ENCODE measurements around the gene VPS72. TPM values are rescaled to one million over a fixed set of nuclear protein-coding genes. Genes with fewer than 3 reads are reported as not detected.

The VPS72 gene
- total RNA-seq, 1 experiment from 2014 or later, result 103 TPM

DNA sequence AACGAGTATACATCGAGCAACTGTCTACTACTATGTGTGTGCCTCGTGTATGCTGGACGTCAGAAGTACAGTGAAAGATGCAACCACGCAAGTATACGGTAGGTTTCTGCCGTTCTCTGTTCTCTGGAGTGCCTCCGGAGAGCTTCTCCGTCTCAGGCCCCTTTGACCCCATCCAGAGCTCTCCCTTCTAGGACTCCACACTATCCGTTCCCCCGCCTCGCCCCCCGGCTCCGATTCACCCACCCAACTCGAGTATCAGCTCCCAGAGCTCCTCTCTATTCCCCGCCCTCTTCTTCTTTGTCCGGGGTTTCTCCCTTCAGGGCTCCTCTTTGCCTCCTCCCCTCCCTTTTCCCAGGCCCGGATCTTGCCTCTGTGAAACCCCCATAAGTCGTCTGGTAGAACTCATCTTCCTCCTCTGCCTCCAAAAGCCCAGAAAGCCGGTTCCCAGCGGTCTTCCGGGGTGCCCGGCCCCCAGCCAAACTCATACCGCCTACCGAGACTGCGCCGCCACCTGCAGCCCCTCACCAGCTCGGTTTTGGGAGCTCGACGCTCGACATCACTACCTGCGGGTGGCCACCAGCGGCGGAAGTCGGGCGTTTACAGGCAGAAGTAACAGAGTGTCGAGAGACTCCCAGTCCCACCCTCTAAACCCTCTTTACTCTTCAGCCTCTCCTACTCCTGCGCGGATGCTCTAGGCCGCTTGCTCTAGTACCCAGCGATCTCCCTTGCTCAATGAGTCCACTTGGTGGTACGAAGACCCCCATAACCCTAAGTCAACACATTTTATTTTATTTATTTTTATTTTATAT lies at the start of gene VPS72 (continued):
- TF ChIP-seq ZBTB21 (CRISPR knock-in tag; IDR thresholded peaks at IDR 0.05; ENCODE audit: borderline replicate concordance) (peak; percentile 38; the same call in 1 of the 2 replicates), ATF1 (CRISPR knock-in tag; IDR thresholded peaks at IDR 0.05) (no peak), GRHL2 (CRISPR knock-in tag; IDR thresholded peaks at IDR 0.05; ENCODE audit: insufficient replicate concordance, severe bottlenecking) (no peak)

DNA sequence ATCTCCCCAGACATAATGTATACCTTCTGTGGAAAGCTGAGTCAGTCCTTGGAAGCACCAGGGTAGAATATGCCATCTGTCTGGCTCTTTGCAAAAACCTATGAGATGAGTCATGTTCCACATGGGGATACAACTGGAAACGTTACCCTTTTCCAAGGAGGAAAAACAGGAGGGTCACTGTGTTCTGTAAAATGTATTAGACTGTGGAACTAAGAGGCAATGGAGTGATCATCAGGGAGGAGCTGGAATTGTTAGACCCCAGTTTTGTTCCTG lies 48.4 kb upstream of the VPS72 start:
- no peak for ATAC-seq
- TF ChIP-seq, protein P1, sequence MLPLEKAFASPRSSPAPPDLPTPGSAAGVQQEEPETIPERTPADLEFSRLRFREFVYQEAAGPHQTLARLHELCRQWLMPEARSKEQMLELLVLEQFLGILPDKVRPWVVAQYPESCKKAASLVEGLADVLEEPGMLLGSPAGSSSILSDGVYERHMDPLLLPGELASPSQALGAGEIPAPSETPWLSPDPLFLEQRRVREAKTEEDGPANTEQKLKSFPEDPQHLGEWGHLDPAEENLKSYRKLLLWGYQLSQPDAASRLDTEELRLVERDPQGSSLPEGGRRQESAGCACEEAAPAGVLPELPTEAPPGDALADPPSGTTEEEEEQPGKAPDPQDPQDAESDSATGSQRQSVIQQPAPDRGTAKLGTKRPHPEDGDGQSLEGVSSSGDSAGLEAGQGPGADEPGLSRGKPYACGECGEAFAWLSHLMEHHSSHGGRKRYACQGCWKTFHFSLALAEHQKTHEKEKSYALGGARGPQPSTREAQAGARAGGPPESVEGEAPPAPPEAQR (CRISPR knock-in tag; IDR thresholded peaks at IDR 0.05), result no peak
- TF ChIP-seq ZNF423 (CRISPR knock-in tag; IDR thresholded peaks at IDR 0.05), result no peak
- TF ChIP-seq, protein P2, sequence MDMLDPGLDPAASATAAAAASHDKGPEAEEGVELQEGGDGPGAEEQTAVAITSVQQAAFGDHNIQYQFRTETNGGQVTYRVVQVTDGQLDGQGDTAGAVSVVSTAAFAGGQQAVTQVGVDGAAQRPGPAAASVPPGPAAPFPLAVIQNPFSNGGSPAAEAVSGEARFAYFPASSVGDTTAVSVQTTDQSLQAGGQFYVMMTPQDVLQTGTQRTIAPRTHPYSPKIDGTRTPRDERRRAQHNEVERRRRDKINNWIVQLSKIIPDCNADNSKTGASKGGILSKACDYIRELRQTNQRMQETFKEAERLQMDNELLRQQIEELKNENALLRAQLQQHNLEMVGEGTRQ (CRISPR knock-in tag; IDR thresholded peaks at IDR 0.05), result no peak
- TF ChIP-seq, protein P3, sequence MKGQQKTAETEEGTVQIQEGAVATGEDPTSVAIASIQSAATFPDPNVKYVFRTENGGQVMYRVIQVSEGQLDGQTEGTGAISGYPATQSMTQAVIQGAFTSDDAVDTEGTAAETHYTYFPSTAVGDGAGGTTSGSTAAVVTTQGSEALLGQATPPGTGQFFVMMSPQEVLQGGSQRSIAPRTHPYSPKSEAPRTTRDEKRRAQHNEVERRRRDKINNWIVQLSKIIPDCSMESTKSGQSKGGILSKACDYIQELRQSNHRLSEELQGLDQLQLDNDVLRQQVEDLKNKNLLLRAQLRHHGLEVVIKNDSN (CRISPR knock-in tag; IDR thresholded peaks at IDR 0.05), result no peak
- TF ChIP-seq, protein P4, sequence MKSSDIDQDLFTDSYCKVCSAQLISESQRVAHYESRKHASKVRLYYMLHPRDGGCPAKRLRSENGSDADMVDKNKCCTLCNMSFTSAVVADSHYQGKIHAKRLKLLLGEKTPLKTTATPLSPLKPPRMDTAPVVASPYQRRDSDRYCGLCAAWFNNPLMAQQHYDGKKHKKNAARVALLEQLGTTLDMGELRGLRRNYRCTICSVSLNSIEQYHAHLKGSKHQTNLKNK (CRISPR knock-in tag; IDR thresholded peaks at IDR 0.05), result no peak
- TF ChIP-seq ESRRA (CRISPR knock-in tag; IDR thresholded peaks at IDR 0.05; ENCODE audit: borderline replicate concordance), result no peak
- no peak for TF ChIP-seq ATF1 (CRISPR knock-in tag; IDR thresholded peaks at IDR 0.05)
- TF ChIP-seq CBFB (CRISPR knock-in tag; IDR thresholded peaks at IDR 0.05; ENCODE audit: low read depth), result no peak
- TF ChIP-seq SMAD3 (CRISPR knock-in tag; IDR thresholded peaks at IDR 0.05; ENCODE audit: borderline replicate concordance), result no peak
- TF ChIP-seq, protein P5, sequence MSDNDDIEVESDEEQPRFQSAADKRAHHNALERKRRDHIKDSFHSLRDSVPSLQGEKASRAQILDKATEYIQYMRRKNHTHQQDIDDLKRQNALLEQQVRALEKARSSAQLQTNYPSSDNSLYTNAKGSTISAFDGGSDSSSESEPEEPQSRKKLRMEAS (CRISPR knock-in tag; IDR thresholded peaks at IDR 0.05), result no peak
- no peak for TF ChIP-seq TCF7 (CRISPR knock-in tag; IDR thresholded peaks at IDR 0.05; ENCODE audit: low read depth)
- TF ChIP-seq, protein P6, sequence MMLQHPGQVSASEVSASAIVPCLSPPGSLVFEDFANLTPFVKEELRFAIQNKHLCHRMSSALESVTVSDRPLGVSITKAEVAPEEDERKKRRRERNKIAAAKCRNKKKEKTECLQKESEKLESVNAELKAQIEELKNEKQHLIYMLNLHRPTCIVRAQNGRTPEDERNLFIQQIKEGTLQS (CRISPR knock-in tag; conservative IDR thresholded peaks at IDR 0.05), result no peak
- no peak for TF ChIP-seq NR2C2 (CRISPR knock-in tag; IDR thresholded peaks at IDR 0.05)
- TF ChIP-seq NR3C1 (CRISPR knock-in tag; conservative IDR thresholded peaks at IDR 0.05; ENCODE audit: low read depth), result no peak
- no peak for TF ChIP-seq FOXK1 (CRISPR knock-in tag; IDR thresholded peaks at IDR 0.05)
- no peak for TF ChIP-seq ZNF396 (CRISPR knock-in tag; IDR thresholded peaks at IDR 0.05; ENCODE audit: borderline replicate concordance)
- no peak for TF ChIP-seq PRRX2 (CRISPR knock-in tag; IDR thresholded peaks at IDR 0.05)
- no peaks in the 10 kb centered on the region for H3K27me3 Mint-ChIP-seq (ENCODE audit: low read depth)
- ChIA-PET POLR2A (no interaction called here), CTCF (interaction anchor here (1.5 kb wide), 1 partner anchor 14 kb away, joined by 3 read pairs; no protein-coding TSS in a partner anchor)
- H3K4me3 Mint-ChIP-seq, result no peak overlapping the region
- no peak overlapping the region for H3K27ac Mint-ChIP-seq
- H3K9me3 Mint-ChIP-seq, result no peaks in the 10 kb centered on the region
- no peak for DNase-seq (ENCODE audit: low spot score)
- no peaks in the 10 kb centered on the region for H3K4me1 Mint-ChIP-seq
- H3K36me3 Mint-ChIP-seq, result peaks cover 87% of the 10 kb centered on the region
